ENCODE measurements around the gene TEAD1. TPM values are rescaled to one million over a fixed set of nuclear protein-coding genes. Genes with fewer than 3 reads are reported as not detected.

The TEAD1 gene
- total RNA-seq, 2 donors from 2014 or later, result 32.7 to 56.7 TPM

GRCh38 chr11:12696911-12697581 lies 22.8 kb downstream of the TEAD1 start:
- no peaks in the 10 kb centered on the region for H3K27me3 ChIP-seq
- intact Hi-C loops (cut with DNase I), result no loop called here
- no peak for TF ChIP-seq CTCF (IDR thresholded peaks at IDR 0.05)
- DNase-seq, result no peak
- H3K4me1 ChIP-seq, result peaks cover 9% of the 10 kb centered on the region
- H3K36me3 ChIP-seq, result no peaks in the 10 kb centered on the region
- H3K27ac ChIP-seq, result no peak overlapping the region
- H3K9me3 ChIP-seq, result no peaks in the 10 kb centered on the region
- H3K4me3 ChIP-seq, result no peak overlapping the region
- H3K9ac ChIP-seq (ENCODE audit: low read depth in 2 of 2, low read length in 2 of 2), result no peak overlapping the region

- no peaks in the 10 kb centered on the region for H3K9me3 ChIP-seq
- no peak overlapping the region for H3K4me3 ChIP-seq
- no peaks in the 10 kb centered on the region for H3K27me3 ChIP-seq
- no peak overlapping the region for H3K27ac ChIP-seq
- H3K36me3 ChIP-seq, result no peaks in the 10 kb centered on the region
- peaks cover 5% of the 10 kb centered on the region for H3K4me1 ChIP-seq
- TF ChIP-seq CTCF (IDR thresholded peaks at IDR 0.05), result no peak
- intact Hi-C loops (cut with DNase I), result no loop called here
- no peak overlapping the region for H3K9ac ChIP-seq (ENCODE audit: low read depth in 2 of 2, low read length in 2 of 2)
- DNase-seq, result no peak
These were observed 23.8 kb downstream of the TEAD1 start for GRCh38 chr11:12698048-12698447.

GRCh38 chr11:12701811-12702592 lies 27.8 kb downstream of the TEAD1 start:
- Histone ChIP-seq H3K4me3 (no peak overlapping the region), H3K4me1 (no peaks in the 10 kb centered on the region), H3K36me3 (no peaks in the 10 kb centered on the region), H3K9me3 (no peaks in the 10 kb centered on the region), H3K27ac (no peak overlapping the region), H3K27me3 (no peaks in the 10 kb centered on the region), H3K9ac (ENCODE audit: low read depth in 2 of 2, low read length in 2 of 2) (no peak overlapping the region)
- DNase-seq, result no peak
- intact Hi-C loops (cut with DNase I), result no loop called here
- no peak for TF ChIP-seq CTCF (IDR thresholded peaks at IDR 0.05)

GRCh38 chr11:12702999-12703453 lies 28.8 kb downstream of the TEAD1 start:
- intact Hi-C loops (cut with DNase I), result no loop called here
- H3K4me1 ChIP-seq, result no peaks in the 10 kb centered on the region
- no peak for DNase-seq

GRCh38 chr11:12704049-12704448 lies 29.8 kb downstream of the TEAD1 start:
- H3K27me3 ChIP-seq, result no peaks in the 10 kb centered on the region
- H3K9me3 ChIP-seq, result no peaks in the 10 kb centered on the region
- H3K4me3 ChIP-seq, result no peak overlapping the region
- H3K4me1 ChIP-seq, result no peaks in the 10 kb centered on the region
- DNase-seq, result no peak
- H3K27ac ChIP-seq, result no peak overlapping the region
- H3K9ac ChIP-seq (ENCODE audit: low read depth in 2 of 2, low read length in 2 of 2), result no peak overlapping the region
- TF ChIP-seq CTCF (IDR thresholded peaks at IDR 0.05), result no peak
- intact Hi-C loops (cut with DNase I), result no loop called here
- H3K36me3 ChIP-seq, result no peaks in the 10 kb centered on the region

More at GRCh38 chr11:12702999-12703453, 28.8 kb downstream of the TEAD1 start:
- Histone ChIP-seq H3K27me3 (no peaks in the 10 kb centered on the region), H3K27ac (no peak overlapping the region), H3K4me3 (no peak overlapping the region), H3K36me3 (no peaks in the 10 kb centered on the region), H3K9me3 (no peaks in the 10 kb centered on the region), H3K9ac (ENCODE audit: low read depth in 2 of 2, low read length in 2 of 2) (no peak overlapping the region)
- TF ChIP-seq CTCF (IDR thresholded peaks at IDR 0.05), result no peak

Measured in colonic mucosa (tissue), 4 donors.